Breast epithelium (tissue), 3 donors: ENCODE data around the gene BSN.
"Not testable (repeated sequence)": the region's sequence is repeated elsewhere in the genome, so short reads cannot be mapped to it uniquely, and the experiment has no call there.

Experiments used
- CTCF ChIP-seq, 3 donors: fragments of 450-650 bp; IDR thresholded peaks; one replicate each; pipeline ENCODE4 v1.5.1; 2016 to 2017; ENCODE audit warnings: antibody characterized with exemption in 3 of 3, mild to moderate bottlenecking in 3 of 3, moderate library complexity in 3 of 3
- POLR2A ChIP-seq: fragments of 450-650 bp; IDR thresholded peaks from one replicate; pipeline ENCODE4 v1.6.1; 2016; ENCODE audit warnings: antibody characterized with exemption, mild to moderate bottlenecking, moderate library complexity
- POLR2AphosphoS5 ChIP-seq, 3 donors: sonication (generic); formaldehyde crosslinking; IDR thresholded peaks; one replicate each; pipeline ENCODE4 v1.6.1; 2017; ENCODE audit warnings: antibody characterized with exemption in 3 of 3

GRCh38 chr3:49695350-49696015 lies 141.2 kb downstream of the BSN start:
- TF ChIP-seq POLR2AphosphoS5 (IDR thresholded peaks at IDR 0.05); CTCF (IDR thresholded peaks at IDR 0.05); POLR2A: not testable (repeated sequence)
